ENCODE measurements around the gene SPRR2A.

SPRR2A gene

GRCh38 chr1:153072806-153073726 lies 15.8 kb upstream of the SPRR2A start:
- no peak for TF ChIP-seq CTCF (IDR thresholded peaks at IDR 0.05)

GRCh38 chr1:153071511-153071910 lies 14.2 kb upstream of the SPRR2A start, which contains the start of gene SPRR2B:
SPRR2B (minus strand) TSS chr1:153071611; CDS start chr1:153070839, 772 bp downstream.
- TF ChIP-seq CTCF (IDR thresholded peaks at IDR 0.05): no peak

- TF ChIP-seq CTCF (IDR thresholded peaks at IDR 0.05): no peak
Observed at GRCh38 chr1:153070243-153070642, 12.9 kb upstream of the SPRR2A start.

- no peak for TF ChIP-seq CTCF (IDR thresholded peaks at IDR 0.05)
Observed at GRCh38 chr1:153058826-153059784, 1.8 kb upstream of the SPRR2A start.

- 0 out of 2 replicates have a peak, but pooled peaks have one; percentile 8 for TF ChIP-seq CTCF (IDR thresholded peaks at IDR 0.05)
Observed at GRCh38 chr1:153058154-153058553, 842 bp upstream of the SPRR2A start.

GRCh38 chr1:153049211-153049610 lies 8.1 kb downstream of the SPRR2A start:
- TF ChIP-seq CTCF (IDR thresholded peaks at IDR 0.05): no peak

GRCh38 chr1:153040950-153041631 lies 16.2 kb downstream of the SPRR2A start, which contains the start of gene SPRR2D:
SPRR2D (minus strand) TSS chr1:153041120; CDS start chr1:153040346, 774 bp downstream.
- TF ChIP-seq CTCF (IDR thresholded peaks at IDR 0.05): no peak
